ENCODE results near the gene DCAF5.

The DCAF5 gene

GRCh38 chr14:69004731-69005431, 148.0 kb downstream of the DCAF5 start:
- H3K9me3 Mint-ChIP-seq: no peaks in the 10 kb centered on the region
- no peaks in the 10 kb centered on the region for H3K36me3 Mint-ChIP-seq
- H3K4me1 Mint-ChIP-seq: no peaks in the 10 kb centered on the region
- H3K4me3 Mint-ChIP-seq: no peak overlapping the region
- peaks cover 37% of the 10 kb centered on the region for H3K27me3 Mint-ChIP-seq
- no peak for ATAC-seq
- no peak overlapping the region for H3K27ac Mint-ChIP-seq

- H3K27me3 Mint-ChIP-seq: peaks cover 37% of the 10 kb centered on the region
- H3K27ac Mint-ChIP-seq: no peak overlapping the region
- no peak overlapping the region for H3K4me3 Mint-ChIP-seq
- no peaks in the 10 kb centered on the region for H3K36me3 Mint-ChIP-seq
- no peak for ATAC-seq
- H3K4me1 Mint-ChIP-seq: no peaks in the 10 kb centered on the region
- H3K9me3 Mint-ChIP-seq: no peaks in the 10 kb centered on the region
Measured at GRCh38 chr14:69003626-69004025, 149.3 kb downstream of the DCAF5 start.

DNA sequence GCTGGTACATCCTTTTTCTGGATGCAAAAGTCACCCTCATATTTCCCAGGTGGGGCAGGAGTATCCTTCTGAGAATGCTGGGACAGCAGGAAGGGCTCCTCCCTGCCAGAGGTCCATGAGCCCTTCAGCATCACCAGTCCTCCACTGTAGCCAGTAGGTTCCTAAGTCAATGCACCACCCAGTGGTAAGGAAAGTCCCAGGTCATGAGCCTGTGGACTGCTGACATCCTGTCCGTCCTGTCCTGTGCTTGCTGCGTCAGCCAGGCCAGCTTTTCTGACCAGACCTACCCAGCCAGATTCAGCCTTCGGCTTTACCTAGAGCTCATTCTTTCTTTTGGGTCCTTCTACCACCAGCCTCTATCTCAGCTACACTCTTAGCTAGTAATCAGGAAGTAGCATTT, 150.8 kb downstream of the DCAF5 start:
- H3K36me3 Mint-ChIP-seq: no peaks in the 10 kb centered on the region
- H3K27ac Mint-ChIP-seq: no peak overlapping the region
- H3K27me3 Mint-ChIP-seq: peaks cover 48% of the 10 kb centered on the region
- no peaks in the 10 kb centered on the region for H3K9me3 Mint-ChIP-seq
- H3K4me1 Mint-ChIP-seq: no peaks in the 10 kb centered on the region
- ATAC-seq: no peak
- no peak overlapping the region for H3K4me3 Mint-ChIP-seq

- no peaks in the 10 kb centered on the region for H3K9me3 Mint-ChIP-seq
- peaks cover 48% of the 10 kb centered on the region for H3K27me3 Mint-ChIP-seq
- H3K36me3 Mint-ChIP-seq: no peaks in the 10 kb centered on the region
- H3K4me3 Mint-ChIP-seq: no peak overlapping the region
- no peak for ATAC-seq
- H3K4me1 Mint-ChIP-seq: no peaks in the 10 kb centered on the region
- no peak overlapping the region for H3K27ac Mint-ChIP-seq
Measured at GRCh38 chr14:69001375-69001774, 151.5 kb downstream of the DCAF5 start.
